ENCODE measurements around the gene RAB31.

The RAB31 gene

DNA sequence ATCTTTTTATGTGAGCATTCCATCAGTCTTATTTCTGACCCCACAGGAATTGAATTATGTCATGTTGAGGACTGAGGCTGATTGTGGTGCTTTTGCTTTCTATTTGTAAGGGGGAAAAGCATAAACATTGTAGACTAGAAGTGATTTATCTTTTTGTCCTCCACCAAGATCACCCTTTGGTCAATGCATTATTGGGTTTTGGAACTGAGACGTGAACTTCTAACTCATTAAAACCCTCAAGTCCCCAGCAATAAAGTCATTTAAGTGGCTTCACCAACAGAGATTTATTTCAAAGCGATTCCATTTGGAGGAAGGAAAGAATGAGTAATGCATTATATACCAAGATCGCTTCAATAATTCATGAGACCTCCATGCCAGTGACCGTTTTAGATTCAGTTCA lies 102.2 kb downstream of the RAB31 start:
- H3K4me3 ChIP-seq (ENCODE audit: low read depth, low read length) = no peak overlapping the region
- H3K4me1 ChIP-seq (ENCODE audit: control insufficient read depth, insufficient read depth, low read length) = peaks cover 28% of the 10 kb centered on the region

DNA sequence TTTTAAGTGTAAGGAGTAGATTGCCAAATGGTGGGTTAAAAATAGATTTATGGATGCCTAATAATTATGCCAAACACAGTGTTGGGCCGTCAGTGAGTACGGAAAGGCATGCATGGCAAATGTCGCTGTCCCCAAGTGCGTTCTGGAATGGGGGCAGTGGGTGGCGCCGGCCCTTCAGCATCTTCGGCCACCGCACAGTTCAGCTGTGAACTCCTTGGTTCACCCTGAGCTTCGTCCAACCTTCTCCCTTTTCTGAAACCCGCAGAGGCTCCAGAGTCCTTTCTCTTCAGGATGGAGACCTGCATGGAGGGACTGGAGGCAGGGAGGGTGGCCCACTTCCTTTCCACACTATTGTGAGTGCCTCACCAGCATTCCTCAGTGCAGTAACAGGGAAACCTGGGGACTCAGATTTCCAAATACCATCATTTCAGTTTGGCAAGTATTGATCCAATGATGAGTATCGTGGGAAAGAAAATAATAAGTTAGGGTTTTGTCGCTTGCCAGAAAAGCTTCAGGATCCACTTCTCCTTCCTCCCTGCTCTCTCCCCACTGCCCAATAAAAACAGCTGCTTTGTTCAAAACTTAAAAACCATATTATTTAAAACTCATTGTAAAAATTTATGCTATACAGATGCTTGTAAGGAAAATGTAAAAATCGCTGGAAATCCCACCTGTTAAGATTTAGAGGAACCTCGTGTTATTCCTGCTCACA lies 103.0 kb downstream of the RAB31 start:
- no peak overlapping the region for H3K27ac ChIP-seq (ENCODE audit: low read depth, low read length)

More for the DNA sequence above, 102.2 kb downstream of the RAB31 start:
- H3K36me3 ChIP-seq (ENCODE audit: control insufficient read depth, insufficient read depth, low read length) = no peaks in the 10 kb centered on the region; the same call in 1 of the 2 replicates
- no peak overlapping the region for H3K27ac ChIP-seq (ENCODE audit: low read depth, low read length)
- H3K9ac ChIP-seq (ENCODE audit: low read length) = no peak overlapping the region
- H3K9me3 ChIP-seq (ENCODE audit: control insufficient read depth, insufficient read depth, low read depth, low read length) = 0 out of 2 replicates have a peak, but pooled peaks cover 3% of the 10 kb centered on the region
- no peaks in the 10 kb centered on the region for H3K27me3 ChIP-seq (ENCODE audit: control insufficient read depth, insufficient read depth, low read length)

DNA sequence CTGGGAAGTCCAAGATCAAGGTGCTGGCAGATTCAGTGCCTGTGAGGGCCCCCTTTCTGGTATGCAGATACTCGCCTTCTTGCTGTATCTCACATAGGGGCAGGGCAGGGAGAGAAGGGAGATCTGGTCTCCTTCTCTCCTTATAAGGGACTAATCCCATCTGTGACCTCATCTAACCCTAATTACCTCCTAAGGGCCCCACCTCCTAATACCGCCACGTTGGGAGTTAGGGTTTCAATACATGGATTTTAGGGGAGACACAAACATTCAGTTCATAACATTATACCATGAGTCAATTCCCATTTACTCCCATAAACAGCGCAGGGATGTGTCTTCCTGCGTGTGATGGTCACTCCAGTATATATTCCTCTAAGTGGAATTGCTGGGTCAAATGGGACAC lies 103.9 kb downstream of the RAB31 start:
- Histone ChIP-seq H3K4me1 (ENCODE audit: control insufficient read depth, insufficient read depth, low read length) (peaks cover 28% of the 10 kb centered on the region), H3K9ac (ENCODE audit: low read length) (no peak overlapping the region), H3K27ac (ENCODE audit: low read depth, low read length) (no peak overlapping the region), H3K9me3 (ENCODE audit: control insufficient read depth, insufficient read depth, low read depth, low read length) (no peaks in the 10 kb centered on the region), H3K27me3 (ENCODE audit: control insufficient read depth, insufficient read depth, low read length) (no peaks in the 10 kb centered on the region), H3K36me3 (ENCODE audit: control insufficient read depth, insufficient read depth, low read length) (peaks cover 6% of the 10 kb centered on the region), H3K4me3 (ENCODE audit: low read depth, low read length) (no peak overlapping the region)

More for the DNA sequence above, 103.0 kb downstream of the RAB31 start:
- Histone ChIP-seq H3K4me1 (ENCODE audit: control insufficient read depth, insufficient read depth, low read length) (peaks cover 28% of the 10 kb centered on the region), H3K4me3 (ENCODE audit: low read depth, low read length) (no peak overlapping the region), H3K36me3 (ENCODE audit: control insufficient read depth, insufficient read depth, low read length) (peaks cover 3% of the 10 kb centered on the region), H3K9ac (ENCODE audit: low read length) (no peak overlapping the region), H3K27me3 (ENCODE audit: control insufficient read depth, insufficient read depth, low read length) (no peaks in the 10 kb centered on the region), H3K9me3 (ENCODE audit: control insufficient read depth, insufficient read depth, low read depth, low read length) (no peaks in the 10 kb centered on the region)

DNA sequence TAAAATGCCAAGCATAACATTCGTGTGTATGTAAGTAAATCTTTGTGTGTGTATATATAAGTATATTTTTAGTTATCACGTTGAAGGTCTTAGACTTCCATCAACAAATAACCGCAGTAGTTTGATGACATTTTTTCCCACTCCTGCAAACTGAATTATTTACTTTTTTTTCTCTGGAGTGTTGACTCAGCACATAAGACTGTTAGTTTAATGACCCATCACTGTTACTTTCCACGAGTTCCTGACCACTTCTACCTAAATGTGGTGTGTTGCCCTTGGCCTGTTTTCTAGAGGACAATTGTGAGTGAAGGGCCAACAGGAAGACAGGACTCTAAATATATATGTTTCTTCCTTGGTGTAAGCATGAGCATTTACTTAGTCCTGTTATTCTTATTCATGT lies 106.3 kb downstream of the RAB31 start:
- no peak overlapping the region for H3K27ac ChIP-seq (ENCODE audit: low read depth, low read length)
- peaks cover 14% of the 10 kb centered on the region for H3K36me3 ChIP-seq (ENCODE audit: control insufficient read depth, insufficient read depth, low read length)
- peaks cover 11% of the 10 kb centered on the region; the same call in 1 of the 2 replicates for H3K4me1 ChIP-seq (ENCODE audit: control insufficient read depth, insufficient read depth, low read length)
- peaks cover 4% of the 10 kb centered on the region; the same call in 1 of the 2 replicates for H3K9me3 ChIP-seq (ENCODE audit: control insufficient read depth, insufficient read depth, low read depth, low read length)
- no peak overlapping the region for H3K9ac ChIP-seq (ENCODE audit: low read length)
- H3K27me3 ChIP-seq (ENCODE audit: control insufficient read depth, insufficient read depth, low read length) = no peaks in the 10 kb centered on the region
- H3K4me3 ChIP-seq (ENCODE audit: low read depth, low read length) = no peak overlapping the region

DNA sequence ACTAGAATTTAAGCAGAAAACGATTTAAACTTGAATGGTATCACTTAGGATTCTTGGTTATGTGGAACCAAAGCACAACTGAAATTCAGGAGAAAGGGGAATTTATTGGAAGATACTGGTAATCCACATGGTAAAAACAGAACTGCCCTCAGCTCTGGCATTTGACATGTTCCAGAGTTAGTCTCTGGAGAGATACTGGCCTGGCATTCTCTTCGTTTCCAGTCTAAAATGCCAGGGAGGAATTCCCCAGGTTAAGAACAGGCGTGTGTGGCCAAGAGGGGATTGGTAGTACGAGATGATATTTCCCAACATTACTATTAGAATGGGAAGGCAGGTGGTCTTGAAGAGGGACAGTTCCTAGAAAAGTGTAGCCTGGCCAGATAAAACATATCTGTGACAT lies 109.2 kb downstream of the RAB31 start:
- no peak overlapping the region for H3K27ac ChIP-seq (ENCODE audit: low read depth, low read length)
- no peaks in the 10 kb centered on the region for H3K27me3 ChIP-seq (ENCODE audit: control insufficient read depth, insufficient read depth, low read length)
- H3K4me1 ChIP-seq (ENCODE audit: control insufficient read depth, insufficient read depth, low read length) = peaks cover under 1% of the 10 kb centered on the region; the same call in 1 of the 2 replicates
- H3K9me3 ChIP-seq (ENCODE audit: control insufficient read depth, insufficient read depth, low read depth, low read length) = peaks cover 4% of the 10 kb centered on the region; the same call in 1 of the 2 replicates
- H3K4me3 ChIP-seq (ENCODE audit: low read depth, low read length) = no peak overlapping the region
- peaks cover 14% of the 10 kb centered on the region for H3K36me3 ChIP-seq (ENCODE audit: control insufficient read depth, insufficient read depth, low read length)
- no peak overlapping the region for H3K9ac ChIP-seq (ENCODE audit: low read length)

DNA sequence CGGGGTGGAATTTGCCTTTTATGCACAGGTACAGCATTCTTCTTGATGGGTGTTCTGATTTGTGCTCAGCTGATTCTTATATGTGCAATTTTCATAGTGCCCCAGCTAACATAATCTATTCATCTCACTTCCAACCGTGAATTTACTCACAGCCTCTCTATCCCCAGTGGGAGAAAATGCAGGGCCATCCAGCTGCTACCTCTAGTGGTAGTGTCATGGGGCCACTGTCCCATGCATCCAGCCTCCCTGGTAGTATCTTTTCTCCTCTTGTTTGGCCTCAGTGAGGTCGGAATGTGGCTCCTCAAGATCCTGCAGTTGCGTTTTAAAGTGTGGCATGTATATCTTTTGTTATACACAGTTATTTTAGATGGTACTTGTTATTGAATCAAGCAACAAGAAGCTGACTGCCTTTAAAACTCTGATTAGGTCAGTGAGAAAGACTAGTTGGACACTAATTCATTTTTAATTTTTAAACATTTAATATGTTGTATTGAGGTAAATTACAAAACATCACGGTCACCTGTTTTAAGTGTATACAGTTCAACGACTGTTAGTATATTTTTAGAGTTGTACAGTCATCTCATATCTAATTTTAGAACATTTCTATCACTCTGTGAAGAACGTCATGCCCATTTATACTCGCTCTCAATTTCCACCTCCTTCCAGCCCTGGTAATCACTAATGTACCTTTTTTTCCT lies 109.8 kb downstream of the RAB31 start:
- no peak overlapping the region for H3K27ac ChIP-seq (ENCODE audit: low read depth, low read length)
- no peaks in the 10 kb centered on the region for H3K4me1 ChIP-seq (ENCODE audit: control insufficient read depth, insufficient read depth, low read length)
- H3K9me3 ChIP-seq (ENCODE audit: control insufficient read depth, insufficient read depth, low read depth, low read length) = peaks cover 4% of the 10 kb centered on the region; the same call in 1 of the 2 replicates
- H3K27me3 ChIP-seq (ENCODE audit: control insufficient read depth, insufficient read depth, low read length) = no peaks in the 10 kb centered on the region
- no peak overlapping the region for H3K9ac ChIP-seq (ENCODE audit: low read length)
- no peak overlapping the region for H3K4me3 ChIP-seq (ENCODE audit: low read depth, low read length)
- peaks cover 14% of the 10 kb centered on the region for H3K36me3 ChIP-seq (ENCODE audit: control insufficient read depth, insufficient read depth, low read length)

DNA sequence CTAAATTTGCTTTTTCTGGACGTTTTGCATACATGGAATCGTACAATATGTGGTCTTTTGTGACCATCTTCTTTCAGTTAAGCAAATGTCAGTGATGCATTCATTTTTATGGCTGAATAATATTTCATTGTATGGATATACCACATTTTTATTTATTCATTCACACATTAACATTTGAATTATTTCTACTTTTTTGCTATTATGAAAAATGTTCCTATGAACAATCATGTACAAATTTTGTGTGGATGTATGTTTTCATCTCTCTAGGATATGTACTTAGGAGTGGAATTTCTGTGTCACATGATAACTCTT lies 110.3 kb downstream of the RAB31 start:
- Histone ChIP-seq H3K9ac (ENCODE audit: low read length) (no peak overlapping the region), H3K27ac (ENCODE audit: low read depth, low read length) (no peak overlapping the region), H3K36me3 (ENCODE audit: control insufficient read depth, insufficient read depth, low read length) (peaks cover 14% of the 10 kb centered on the region), H3K27me3 (ENCODE audit: control insufficient read depth, insufficient read depth, low read length) (no peaks in the 10 kb centered on the region), H3K4me3 (ENCODE audit: low read depth, low read length) (no peak overlapping the region), H3K4me1 (ENCODE audit: control insufficient read depth, insufficient read depth, low read length) (no peaks in the 10 kb centered on the region), H3K9me3 (ENCODE audit: control insufficient read depth, insufficient read depth, low read depth, low read length) (peaks cover 4% of the 10 kb centered on the region; the same call in 1 of the 2 replicates)

DNA sequence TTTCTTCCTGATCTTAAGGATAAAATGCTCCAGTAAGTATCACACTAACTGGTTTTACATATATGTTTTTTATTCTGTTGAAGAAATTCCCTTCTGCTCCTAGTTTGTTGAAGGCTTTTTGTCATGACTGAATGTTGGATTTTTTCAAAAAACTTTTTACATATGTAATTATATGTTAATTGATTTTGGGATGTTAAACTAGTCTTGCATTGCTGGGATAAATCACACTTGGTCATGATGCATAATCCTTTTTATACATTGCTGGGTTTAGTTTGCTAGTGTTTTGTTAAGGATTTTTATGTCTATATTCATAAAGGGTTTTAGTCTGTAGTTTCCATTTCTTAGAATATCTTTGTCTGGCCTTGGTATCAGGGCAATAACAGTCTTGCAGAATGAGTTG lies 112.0 kb downstream of the RAB31 start:
- Histone ChIP-seq H3K36me3 (ENCODE audit: control insufficient read depth, insufficient read depth, low read length) (peaks cover 14% of the 10 kb centered on the region), H3K4me3 (ENCODE audit: low read depth, low read length) (no peak overlapping the region), H3K27me3 (ENCODE audit: control insufficient read depth, insufficient read depth, low read length) (no peaks in the 10 kb centered on the region), H3K4me1 (ENCODE audit: control insufficient read depth, insufficient read depth, low read length) (no peaks in the 10 kb centered on the region), H3K9ac (ENCODE audit: low read length) (no peak overlapping the region), H3K27ac (ENCODE audit: low read depth, low read length) (no peak overlapping the region), H3K9me3 (ENCODE audit: control insufficient read depth, insufficient read depth, low read depth, low read length) (peaks cover 4% of the 10 kb centered on the region; the same call in 1 of the 2 replicates)

DNA sequence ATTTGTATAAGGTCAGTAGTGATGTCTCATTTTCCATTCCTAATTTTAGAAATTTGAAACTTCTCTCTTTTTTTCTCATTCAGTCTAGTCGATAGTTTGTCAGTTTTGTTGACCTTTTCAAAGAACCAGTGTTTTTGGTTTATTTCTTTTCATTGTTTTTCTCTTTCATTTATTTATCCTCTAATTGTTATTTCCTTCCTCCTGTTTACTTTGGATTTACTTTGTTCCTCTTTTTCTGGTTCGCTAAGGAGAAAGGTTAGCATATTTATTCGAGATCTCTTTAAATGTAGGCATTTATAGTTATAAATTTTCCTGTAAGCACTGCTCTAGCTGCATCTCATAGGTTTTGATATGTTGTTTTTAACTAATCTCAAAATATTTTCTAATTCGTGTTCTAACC lies 112.6 kb downstream of the RAB31 start:
- Histone ChIP-seq H3K36me3 (ENCODE audit: control insufficient read depth, insufficient read depth, low read length) (peaks cover 14% of the 10 kb centered on the region), H3K27ac (ENCODE audit: low read depth, low read length) (no peak overlapping the region), H3K27me3 (ENCODE audit: control insufficient read depth, insufficient read depth, low read length) (no peaks in the 10 kb centered on the region), H3K4me1 (ENCODE audit: control insufficient read depth, insufficient read depth, low read length) (no peaks in the 10 kb centered on the region), H3K9ac (ENCODE audit: low read length) (no peak overlapping the region), H3K9me3 (ENCODE audit: control insufficient read depth, insufficient read depth, low read depth, low read length) (peaks cover 4% of the 10 kb centered on the region; the same call in 1 of the 2 replicates), H3K4me3 (ENCODE audit: low read depth, low read length) (no peak overlapping the region)

DNA sequence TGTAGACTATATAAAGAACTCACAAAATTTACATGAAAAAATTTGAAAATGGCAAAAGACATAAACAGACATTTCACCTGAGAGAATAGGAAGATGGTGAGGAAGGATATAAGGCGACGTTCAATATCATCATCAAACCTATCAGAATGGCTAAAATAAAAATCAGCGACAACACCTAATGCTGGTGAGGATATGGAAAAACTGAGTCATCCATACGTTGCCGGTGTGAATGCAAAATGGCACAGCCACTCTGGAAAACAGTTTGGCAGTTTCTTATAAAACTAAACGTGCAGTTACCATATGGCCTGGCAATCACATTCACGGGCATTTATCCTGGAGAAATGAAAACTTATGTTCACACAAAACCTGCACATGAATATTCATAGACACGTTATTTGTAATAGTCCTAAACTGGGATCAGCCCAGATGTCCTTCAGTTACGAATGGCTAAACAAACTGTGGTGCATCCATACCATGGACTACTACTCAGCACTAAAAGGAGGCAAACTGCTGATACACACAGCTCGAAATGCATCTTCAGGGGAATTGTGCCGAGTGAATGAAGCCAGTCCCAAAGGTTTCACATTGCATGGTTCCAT lies 114.6 kb downstream of the RAB31 start:
- Histone ChIP-seq H3K36me3 (ENCODE audit: control insufficient read depth, insufficient read depth, low read length) (peaks cover 7% of the 10 kb centered on the region; the same call in 1 of the 2 replicates), H3K4me3 (ENCODE audit: low read depth, low read length) (no peak overlapping the region), H3K9ac (ENCODE audit: low read length) (no peak overlapping the region), H3K4me1 (ENCODE audit: control insufficient read depth, insufficient read depth, low read length) (no peaks in the 10 kb centered on the region), H3K27ac (ENCODE audit: low read depth, low read length) (no peak overlapping the region), H3K27me3 (ENCODE audit: control insufficient read depth, insufficient read depth, low read length) (no peaks in the 10 kb centered on the region), H3K9me3 (ENCODE audit: control insufficient read depth, insufficient read depth, low read depth, low read length) (peaks cover 4% of the 10 kb centered on the region; the same call in 1 of the 2 replicates)
